PC-9 (cell line): Measurements from ENCODE around the gene KRT37. TPM values are rescaled to one million over a fixed set of nuclear protein-coding genes. Genes with fewer than 3 reads are reported as not detected.

Experiments used
- BruUV-seq: library from RNA; stranded (reverse); fragments of 400-500 nt; replicated peaks from 2 replicates; lab custom pipeline; 2021; lab: Mats Ljungman, UMichigan
- CTCF ChIA-PET: fragments of 300-600 bp; sonication (Branson Sonifier 250); formaldehyde crosslinking; loops from one replicate; lab custom pipeline; 2022; ENCODE audit warnings: antibody characterized with exemption; lab: Charles Lee
- POLR2A ChIA-PET: fragments of 300-600 bp; sonication (Branson Sonifier 250); formaldehyde crosslinking; loops from one replicate; lab custom pipeline; 2022; ENCODE audit warnings: antibody characterized with exemption; ENCODE audit not compliant: unreplicated experiment; lab: Charles Lee
- DNase-seq, 2 experiments: peaks; one replicate each; pipeline versions ENCODE4 v3.0.0 to v3.0.0-alpha.2; 2015 to 2022; ENCODE audit warnings: mixed read lengths in 1 of 2
- H2AFZ ChIP-seq: fragments of 200-600 bp; sonication (generic); 2 replicates; pipeline ENCODE4 v1.8.1; 2017; ENCODE audit warnings: antibody characterized with exemption
- H3F3A ChIP-seq: fragments of 200-600 bp; sonication (generic); 2 replicates; pipeline ENCODE4 v1.8.1; 2017; ENCODE audit warnings: antibody characterized with exemption, mild to moderate bottlenecking, low read depth; ENCODE audit not compliant: insufficient read depth
- H3K27ac ChIP-seq: fragments of 200-600 bp; sonication (generic); 2 replicates; pipeline ENCODE4 v1.6.1; 2016; ENCODE audit warnings: mixed run types
- H3K27me3 ChIP-seq: fragments of 200-600 bp; sonication (generic); 2 replicates; pipeline ENCODE4 v1.6.1; 2016; ENCODE audit warnings: low read depth, mixed run types; ENCODE audit not compliant: insufficient read depth
- H3K36me3 ChIP-seq: fragments of 200-600 bp; sonication (generic); 2 replicates; pipeline ENCODE4 v1.6.1; 2016; ENCODE audit warnings: low read depth, mixed run types
- H3K4me1 ChIP-seq: fragments of 200-600 bp; sonication (generic); replicated peaks from 2 replicates; pipeline ENCODE4 v1.6.1; 2016; ENCODE audit warnings: mixed run types; ENCODE audit not compliant: insufficient read depth
- H3K4me2 ChIP-seq: fragments of 200-600 bp; sonication (generic); 2 replicates; pipeline ENCODE4 v1.6.1; 2017; ENCODE audit warnings: mixed run types
- H3K4me3 ChIP-seq: fragments of 200-600 bp; sonication (generic); 2 replicates; pipeline ENCODE4 v1.6.1; 2016; ENCODE audit warnings: mixed run types
- H3K79me2 ChIP-seq: fragments of 200-600 bp; sonication (generic); 2 replicates; pipeline ENCODE4 v1.6.1; 2017; ENCODE audit warnings: low read depth, mixed run types
- H3K9me2 ChIP-seq: fragments of 200-600 bp; sonication (generic); 2 replicates; pipeline ENCODE4 v1.8.1; 2017; ENCODE audit warnings: mild to moderate bottlenecking; ENCODE audit not compliant: insufficient read depth
- H3K9me3 ChIP-seq: fragments of 200-600 bp; sonication (generic); 2 replicates; pipeline ENCODE4 v1.8.1; 2016; ENCODE audit warnings: low read depth; ENCODE audit not compliant: insufficient read depth
- H4K20me1 ChIP-seq: fragments of 200-600 bp; sonication (generic); 2 replicates; pipeline ENCODE4 v1.8.1; 2017; ENCODE audit not compliant: insufficient read depth
- CTCF ChIP-seq: fragments of 200-600 bp; sonication (generic); conservative IDR thresholded peaks from 2 replicates; pipeline ENCODE4 v1.6.1; 2017; ENCODE audit warnings: mixed run types, antibody characterized with exemption, mild to moderate bottlenecking, moderate library complexity
- EZH2 ChIP-seq: fragments of 200-600 bp; sonication (generic); IDR thresholded peaks from 2 replicates; pipeline ENCODE4 v1.8.0; 2017; ENCODE audit warnings: antibody characterized with exemption, low read depth
- intact Hi-C: fragments of 100-400 bp; cut with micrococcal nuclease; formaldehyde crosslinking; loops from one replicate; pipeline ENCODE4 v1.10.0; 2022; ENCODE audit not compliant: unreplicated experiment
- total RNA-seq: library from RNA; stranded (reverse); gene quantifications from 2 replicates; pipeline ENCODE4 v1.2.3, GENCODE V29; 2021

Gene KRT37
- total RNA-seq, 1 experiment from 2014 or later, result not detected

- TF ChIP-seq CTCF (no peak), EZH2 (no peak)
- DNase-seq, result no peak
- no peaks in the 10 kb centered on the region for H3K79me2 ChIP-seq
- POLR2A ChIA-PET, result interaction anchor here (0.5 to 2.0 kb wide), 7 partner anchors 13 to 443 kb away, joined by 3 to 9 read pairs (median 5); partner anchors contain the start of gene KRT13
- H3K4me1 ChIP-seq, result peaks cover 73% of the 10 kb centered on the region
- no peaks in the 10 kb centered on the region for H3K9me2 ChIP-seq
- H3K9me3 ChIP-seq, result no peaks in the 10 kb centered on the region
- H4K20me1 ChIP-seq, result no peaks in the 10 kb centered on the region
- H3K4me3 ChIP-seq, result no peak overlapping the region
- H3K36me3 ChIP-seq, result no peaks in the 10 kb centered on the region
- peaks cover 40% of the 10 kb centered on the region for H3F3A ChIP-seq
- 0 out of 2 replicates have a peak overlapping the region, but pooled peaks have one; percentile 89 for H3K27ac ChIP-seq
- BruUV-seq, result no TSS peak
- intact Hi-C loops, result loop anchor here (5.0 kb wide), 2 partner anchors 251 to 509 kb away; no protein-coding TSS in a partner anchor
- CTCF ChIA-PET, result interaction anchor here (0.6 kb wide), 1 partner anchor 103 kb away, joined by 3 read pairs; no protein-coding TSS in a partner anchor
- H2AFZ ChIP-seq, result no peak overlapping the region
- no peak overlapping the region for H3K4me2 ChIP-seq
- no peaks in the 10 kb centered on the region for H3K27me3 ChIP-seq
These were observed 7.9 kb downstream of the KRT37 start for GRCh38 chr17:41416479-41416878.

GRCh38 chr17:41415833-41416335, 8.5 kb downstream of the KRT37 start:
- no peak overlapping the region for H2AFZ ChIP-seq
- no peaks in the 10 kb centered on the region for H3K36me3 ChIP-seq
- no peak overlapping the region for H3K4me3 ChIP-seq
- H3K4me2 ChIP-seq, result no peak overlapping the region
- BruUV-seq, result no TSS peak
- TF ChIP-seq EZH2 (no peak), CTCF (no peak)
- H3K4me1 ChIP-seq, result peaks cover 67% of the 10 kb centered on the region
- H3K79me2 ChIP-seq, result no peaks in the 10 kb centered on the region
- intact Hi-C loops, result loop anchor here (5.0 kb wide), 2 partner anchors 251 to 509 kb away; no protein-coding TSS in a partner anchor
- peak overlapping the region; percentile 43 for H3K27ac ChIP-seq
- DNase-seq, result peak; percentile 55 to 70
- no peaks in the 10 kb centered on the region for H3K9me2 ChIP-seq
- ChIA-PET POLR2A (interaction anchor here (0.5 to 2.0 kb wide), 10 partner anchors 12 to 597 kb away, joined by 3 to 20 read pairs (median 6); partner anchors contain the start of gene KRT13), CTCF (interaction anchor here (0.6 kb wide), 1 partner anchor 104 kb away, joined by 3 read pairs; no protein-coding TSS in a partner anchor)
- H3K27me3 ChIP-seq, result no peaks in the 10 kb centered on the region
- H4K20me1 ChIP-seq, result no peaks in the 10 kb centered on the region
- no peaks in the 10 kb centered on the region for H3K9me3 ChIP-seq
- H3F3A ChIP-seq, result peaks cover 40% of the 10 kb centered on the region

GRCh38 chr17:41415411-41415810, 9.0 kb downstream of the KRT37 start:
- Histone ChIP-seq H3K27me3 (no peaks in the 10 kb centered on the region), H3K27ac (peak overlapping the region; percentile 43; the same call in 1 of the 2 replicates), H3K9me3 (no peaks in the 10 kb centered on the region), H3K36me3 (no peaks in the 10 kb centered on the region), H3K4me1 (peaks cover 62% of the 10 kb centered on the region), H3K79me2 (no peaks in the 10 kb centered on the region), H3F3A (peaks cover 40% of the 10 kb centered on the region), H3K4me3 (no peak overlapping the region), H3K9me2 (no peaks in the 10 kb centered on the region), H2AFZ (no peak overlapping the region), H3K4me2 (no peak overlapping the region), H4K20me1 (no peaks in the 10 kb centered on the region)
- TF ChIP-seq EZH2, result no peak
- no peak for TF ChIP-seq CTCF
- intact Hi-C loops, result loop anchor here (5.0 kb wide), 2 partner anchors 252 to 508 kb away; no protein-coding TSS in a partner anchor
- no TSS peak for BruUV-seq
- ChIA-PET POLR2A (interaction anchor here (0.6 to 0.7 kb wide), 3 partner anchors 81 to 596 kb away, joined by 5 to 20 read pairs (median 14); no protein-coding TSS in a partner anchor), CTCF (no interaction called here)
- DNase-seq, result no peak
